PFSK-1 (cell line): ENCODE results near the gene HHLA2.

Experiments
- POLR2AphosphoS5 ChIP-seq: IDR thresholded peaks from 2 replicates; pipeline ENCODE4 v1.6.1; 2012; ENCODE audit warnings: low read depth, mild to moderate bottlenecking, control low read depth, low read length, moderate library complexity
- SIN3A ChIP-seq: IDR thresholded peaks from 2 replicates; pipeline ENCODE4 v1.6.1; 2012; ENCODE audit warnings: mild to moderate bottlenecking, low read length, moderate library complexity, borderline replicate concordance; ENCODE audit not compliant: insufficient read depth

- TF ChIP-seq POLR2AphosphoS5 (no peak), SIN3A (no peak)
These were observed 50.2 kb downstream of the HHLA2 start for GRCh38 chr3:108346301-108347227.
